IMR-90 (cell line): ENCODE measurements around the gene CNTN5.

Source experiments
- TF ChIP-seq, protein P1 (sequence below): conservative IDR thresholded peaks from 2 replicates; pipeline ENCODE4 v1.5.1; 2012; ENCODE audit warnings: mild to moderate bottlenecking, low read depth, low read length, improper control_type of control experiment
- TF ChIP-seq, protein P2 (sequence below): fragments of 150-350 bp; IDR thresholded peaks from 2 replicates; pipeline ENCODE4 v1.6.1; 2017; ENCODE audit warnings: mild to moderate bottlenecking, antibody characterized with exemption, low read length, low read depth

DNA sequence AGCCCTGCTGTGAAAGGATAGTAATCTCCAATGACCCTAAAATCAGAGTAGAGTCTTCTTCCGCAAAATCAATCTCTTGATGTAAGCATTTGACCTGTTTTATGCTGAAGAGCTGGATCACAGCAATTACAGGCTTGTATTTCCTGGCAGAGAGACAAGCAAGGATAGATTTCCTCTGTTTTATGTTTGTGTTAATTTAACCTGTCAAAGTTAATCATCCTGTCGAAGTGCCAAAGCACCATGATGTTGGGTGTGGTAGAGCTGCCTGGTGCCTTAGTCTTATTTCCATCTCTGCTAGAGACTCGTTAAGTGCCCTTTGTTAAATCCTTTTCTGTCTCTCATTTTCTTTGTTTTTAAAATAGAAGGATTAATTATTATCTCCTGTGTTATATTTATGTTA is 248.1 kb downstream of the CNTN5 start:
- TF ChIP-seq, protein P1, sequence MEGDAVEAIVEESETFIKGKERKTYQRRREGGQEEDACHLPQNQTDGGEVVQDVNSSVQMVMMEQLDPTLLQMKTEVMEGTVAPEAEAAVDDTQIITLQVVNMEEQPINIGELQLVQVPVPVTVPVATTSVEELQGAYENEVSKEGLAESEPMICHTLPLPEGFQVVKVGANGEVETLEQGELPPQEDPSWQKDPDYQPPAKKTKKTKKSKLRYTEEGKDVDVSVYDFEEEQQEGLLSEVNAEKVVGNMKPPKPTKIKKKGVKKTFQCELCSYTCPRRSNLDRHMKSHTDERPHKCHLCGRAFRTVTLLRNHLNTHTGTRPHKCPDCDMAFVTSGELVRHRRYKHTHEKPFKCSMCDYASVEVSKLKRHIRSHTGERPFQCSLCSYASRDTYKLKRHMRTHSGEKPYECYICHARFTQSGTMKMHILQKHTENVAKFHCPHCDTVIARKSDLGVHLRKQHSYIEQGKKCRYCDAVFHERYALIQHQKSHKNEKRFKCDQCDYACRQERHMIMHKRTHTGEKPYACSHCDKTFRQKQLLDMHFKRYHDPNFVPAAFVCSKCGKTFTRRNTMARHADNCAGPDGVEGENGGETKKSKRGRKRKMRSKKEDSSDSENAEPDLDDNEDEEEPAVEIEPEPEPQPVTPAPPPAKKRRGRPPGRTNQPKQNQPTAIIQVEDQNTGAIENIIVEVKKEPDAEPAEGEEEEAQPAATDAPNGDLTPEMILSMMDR, result no peak
- TF ChIP-seq, protein P2, sequence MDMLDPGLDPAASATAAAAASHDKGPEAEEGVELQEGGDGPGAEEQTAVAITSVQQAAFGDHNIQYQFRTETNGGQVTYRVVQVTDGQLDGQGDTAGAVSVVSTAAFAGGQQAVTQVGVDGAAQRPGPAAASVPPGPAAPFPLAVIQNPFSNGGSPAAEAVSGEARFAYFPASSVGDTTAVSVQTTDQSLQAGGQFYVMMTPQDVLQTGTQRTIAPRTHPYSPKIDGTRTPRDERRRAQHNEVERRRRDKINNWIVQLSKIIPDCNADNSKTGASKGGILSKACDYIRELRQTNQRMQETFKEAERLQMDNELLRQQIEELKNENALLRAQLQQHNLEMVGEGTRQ, result no peak
